Measurements from ENCODE around the gene ANKS1B.

DNA sequence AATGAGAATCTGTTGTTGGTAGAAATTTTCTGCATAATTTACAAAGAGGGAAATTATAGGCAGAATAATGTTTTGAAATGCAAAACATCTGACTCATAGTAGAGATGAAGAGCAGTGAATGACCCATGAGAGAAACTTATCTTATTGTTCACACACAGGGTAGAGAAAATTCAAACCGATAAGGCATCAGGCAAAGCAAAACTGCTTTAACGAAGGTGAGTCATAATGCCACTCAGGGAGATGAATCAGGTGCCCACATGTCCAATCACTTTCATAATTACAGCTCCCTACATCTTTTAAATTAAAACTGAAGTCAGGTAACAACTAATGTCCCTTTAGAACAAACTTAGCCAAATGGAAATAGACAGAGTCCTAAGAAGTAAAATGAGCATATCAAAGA, 602.7 kb downstream of the ANKS1B start:
- TF ChIP-seq KLF9 (tag by site-specific recombination; IDR thresholded peaks at IDR 0.05; ENCODE audit: low read depth) (no peak), ZIC2 (tag by site-specific recombination; IDR thresholded peaks at IDR 0.05) (no peak), TCF7L2 (IDR thresholded peaks at IDR 0.05; ENCODE audit: borderline replicate concordance, low read depth, low read length) (no peak), ZNF239 (tag by site-specific recombination; IDR thresholded peaks at IDR 0.05) (no peak)
- TF ChIP-seq, protein P1, sequence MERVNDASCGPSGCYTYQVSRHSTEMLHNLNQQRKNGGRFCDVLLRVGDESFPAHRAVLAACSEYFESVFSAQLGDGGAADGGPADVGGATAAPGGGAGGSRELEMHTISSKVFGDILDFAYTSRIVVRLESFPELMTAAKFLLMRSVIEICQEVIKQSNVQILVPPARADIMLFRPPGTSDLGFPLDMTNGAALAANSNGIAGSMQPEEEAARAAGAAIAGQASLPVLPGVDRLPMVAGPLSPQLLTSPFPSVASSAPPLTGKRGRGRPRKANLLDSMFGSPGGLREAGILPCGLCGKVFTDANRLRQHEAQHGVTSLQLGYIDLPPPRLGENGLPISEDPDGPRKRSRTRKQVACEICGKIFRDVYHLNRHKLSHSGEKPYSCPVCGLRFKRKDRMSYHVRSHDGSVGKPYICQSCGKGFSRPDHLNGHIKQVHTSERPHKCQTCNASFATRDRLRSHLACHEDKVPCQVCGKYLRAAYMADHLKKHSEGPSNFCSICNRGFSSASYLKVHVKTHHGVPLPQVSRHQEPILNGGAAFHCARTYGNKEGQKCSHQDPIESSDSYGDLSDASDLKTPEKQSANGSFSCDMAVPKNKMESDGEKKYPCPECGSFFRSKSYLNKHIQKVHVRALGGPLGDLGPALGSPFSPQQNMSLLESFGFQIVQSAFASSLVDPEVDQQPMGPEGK (tag by site-specific recombination; IDR thresholded peaks at IDR 0.05) = no peak
- TF ChIP-seq, protein P2, sequence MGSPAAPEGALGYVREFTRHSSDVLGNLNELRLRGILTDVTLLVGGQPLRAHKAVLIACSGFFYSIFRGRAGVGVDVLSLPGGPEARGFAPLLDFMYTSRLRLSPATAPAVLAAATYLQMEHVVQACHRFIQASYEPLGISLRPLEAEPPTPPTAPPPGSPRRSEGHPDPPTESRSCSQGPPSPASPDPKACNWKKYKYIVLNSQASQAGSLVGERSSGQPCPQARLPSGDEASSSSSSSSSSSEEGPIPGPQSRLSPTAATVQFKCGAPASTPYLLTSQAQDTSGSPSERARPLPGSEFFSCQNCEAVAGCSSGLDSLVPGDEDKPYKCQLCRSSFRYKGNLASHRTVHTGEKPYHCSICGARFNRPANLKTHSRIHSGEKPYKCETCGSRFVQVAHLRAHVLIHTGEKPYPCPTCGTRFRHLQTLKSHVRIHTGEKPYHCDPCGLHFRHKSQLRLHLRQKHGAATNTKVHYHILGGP (tag by site-specific recombination; IDR thresholded peaks at IDR 0.05) = no peak
- TF ChIP-seq, protein P3, sequence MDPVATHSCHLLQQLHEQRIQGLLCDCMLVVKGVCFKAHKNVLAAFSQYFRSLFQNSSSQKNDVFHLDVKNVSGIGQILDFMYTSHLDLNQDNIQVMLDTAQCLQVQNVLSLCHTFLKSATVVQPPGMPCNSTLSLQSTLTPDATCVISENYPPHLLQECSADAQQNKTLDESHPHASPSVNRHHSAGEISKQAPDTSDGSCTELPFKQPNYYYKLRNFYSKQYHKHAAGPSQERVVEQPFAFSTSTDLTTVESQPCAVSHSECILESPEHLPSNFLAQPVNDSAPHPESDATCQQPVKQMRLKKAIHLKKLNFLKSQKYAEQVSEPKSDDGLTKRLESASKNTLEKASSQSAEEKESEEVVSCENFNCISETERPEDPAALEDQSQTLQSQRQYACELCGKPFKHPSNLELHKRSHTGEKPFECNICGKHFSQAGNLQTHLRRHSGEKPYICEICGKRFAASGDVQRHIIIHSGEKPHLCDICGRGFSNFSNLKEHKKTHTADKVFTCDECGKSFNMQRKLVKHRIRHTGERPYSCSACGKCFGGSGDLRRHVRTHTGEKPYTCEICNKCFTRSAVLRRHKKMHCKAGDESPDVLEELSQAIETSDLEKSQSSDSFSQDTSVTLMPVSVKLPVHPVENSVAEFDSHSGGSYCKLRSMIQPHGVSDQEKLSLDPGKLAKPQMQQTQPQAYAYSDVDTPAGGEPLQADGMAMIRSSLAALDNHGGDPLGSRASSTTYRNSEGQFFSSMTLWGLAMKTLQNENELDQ (tag by site-specific recombination; IDR thresholded peaks at IDR 0.05; ENCODE audit: low read depth) = no peak
- TF ChIP-seq, protein P4, sequence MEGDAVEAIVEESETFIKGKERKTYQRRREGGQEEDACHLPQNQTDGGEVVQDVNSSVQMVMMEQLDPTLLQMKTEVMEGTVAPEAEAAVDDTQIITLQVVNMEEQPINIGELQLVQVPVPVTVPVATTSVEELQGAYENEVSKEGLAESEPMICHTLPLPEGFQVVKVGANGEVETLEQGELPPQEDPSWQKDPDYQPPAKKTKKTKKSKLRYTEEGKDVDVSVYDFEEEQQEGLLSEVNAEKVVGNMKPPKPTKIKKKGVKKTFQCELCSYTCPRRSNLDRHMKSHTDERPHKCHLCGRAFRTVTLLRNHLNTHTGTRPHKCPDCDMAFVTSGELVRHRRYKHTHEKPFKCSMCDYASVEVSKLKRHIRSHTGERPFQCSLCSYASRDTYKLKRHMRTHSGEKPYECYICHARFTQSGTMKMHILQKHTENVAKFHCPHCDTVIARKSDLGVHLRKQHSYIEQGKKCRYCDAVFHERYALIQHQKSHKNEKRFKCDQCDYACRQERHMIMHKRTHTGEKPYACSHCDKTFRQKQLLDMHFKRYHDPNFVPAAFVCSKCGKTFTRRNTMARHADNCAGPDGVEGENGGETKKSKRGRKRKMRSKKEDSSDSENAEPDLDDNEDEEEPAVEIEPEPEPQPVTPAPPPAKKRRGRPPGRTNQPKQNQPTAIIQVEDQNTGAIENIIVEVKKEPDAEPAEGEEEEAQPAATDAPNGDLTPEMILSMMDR (tag by site-specific recombination; IDR thresholded peaks at IDR 0.05) = no peak

All from HEK293 (cell line).